ENCODE measurements around the gene CDC5L.

GRCh38 chr6:44481056-44481455 lies 93.5 kb downstream of the CDC5L start:
- no peak for TF ChIP-seq CTCF (IDR thresholded peaks at IDR 0.05)
- TF ChIP-seq POLR2AphosphoS5 (IDR thresholded peaks at IDR 0.05), result no peak
- no peak for TF ChIP-seq POLR2A (IDR thresholded peaks at IDR 0.05)

Data from prostate gland (tissue), 2 donors.